ENCODE data around the gene MAN2A2.

- TF ChIP-seq POLR2AphosphoS5 (IDR thresholded peaks at IDR 0.05): no peak
- no peak for TF ChIP-seq CTCF (IDR thresholded peaks at IDR 0.05)
- TF ChIP-seq POLR2A (IDR thresholded peaks at IDR 0.05): no peak
- no peak for TF ChIP-seq EP300 (IDR thresholded peaks at IDR 0.05)
Measured at GRCh38 chr15:90877315-90877714, 25.8 kb upstream of the MAN2A2 start.
